Measurements from ENCODE around the gene TSR3. TPM values are rescaled to one million over a fixed set of nuclear protein-coding genes. Genes with fewer than 3 reads are reported as not detected.

TSR3 gene
- total RNA-seq, 1 donor from 2014 or later: 143 TPM

DNA sequence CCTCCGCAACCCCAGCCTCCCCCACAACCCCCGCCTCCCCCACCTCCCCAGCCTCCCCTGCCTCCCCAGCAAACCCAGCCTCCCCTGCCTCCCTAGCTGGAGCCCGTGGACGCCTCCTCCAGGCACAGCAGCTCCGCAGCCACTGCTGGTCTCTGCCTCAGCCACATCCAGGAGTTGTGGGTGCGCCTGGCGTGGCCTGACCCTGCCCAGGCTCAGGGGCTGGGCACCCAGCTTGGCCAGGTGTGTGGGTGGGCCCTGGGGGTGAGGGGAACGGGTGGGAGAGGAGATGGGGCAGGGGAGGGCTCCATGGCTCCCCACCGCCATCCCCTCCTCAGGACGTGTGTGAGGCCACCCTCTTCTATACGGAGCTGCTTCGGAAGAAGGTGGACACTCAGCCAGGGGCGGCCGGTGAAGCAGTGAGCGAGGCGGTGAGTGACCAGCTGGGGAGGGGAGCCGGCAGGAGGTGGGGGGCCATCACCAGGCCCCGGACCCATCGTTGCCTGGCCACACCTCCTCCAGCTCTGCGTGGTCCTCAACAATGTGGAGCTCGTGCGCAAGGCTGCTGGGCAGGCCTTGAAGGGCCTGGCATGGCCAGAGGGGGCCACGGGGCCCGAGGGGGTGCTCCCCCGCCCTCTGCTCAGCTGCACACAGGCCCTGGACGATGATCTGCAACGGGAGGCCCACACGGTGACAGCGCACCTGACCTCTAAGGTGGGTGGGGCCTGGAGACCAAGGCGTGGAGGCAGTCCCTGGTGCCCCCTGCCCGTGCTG lies 5.8 kb downstream of the TSR3 start:
- no peak overlapping the region for H3K4me3 ChIP-seq
- intact Hi-C loops (cut with DNase I): no loop called here
- TF ChIP-seq, protein P1, sequence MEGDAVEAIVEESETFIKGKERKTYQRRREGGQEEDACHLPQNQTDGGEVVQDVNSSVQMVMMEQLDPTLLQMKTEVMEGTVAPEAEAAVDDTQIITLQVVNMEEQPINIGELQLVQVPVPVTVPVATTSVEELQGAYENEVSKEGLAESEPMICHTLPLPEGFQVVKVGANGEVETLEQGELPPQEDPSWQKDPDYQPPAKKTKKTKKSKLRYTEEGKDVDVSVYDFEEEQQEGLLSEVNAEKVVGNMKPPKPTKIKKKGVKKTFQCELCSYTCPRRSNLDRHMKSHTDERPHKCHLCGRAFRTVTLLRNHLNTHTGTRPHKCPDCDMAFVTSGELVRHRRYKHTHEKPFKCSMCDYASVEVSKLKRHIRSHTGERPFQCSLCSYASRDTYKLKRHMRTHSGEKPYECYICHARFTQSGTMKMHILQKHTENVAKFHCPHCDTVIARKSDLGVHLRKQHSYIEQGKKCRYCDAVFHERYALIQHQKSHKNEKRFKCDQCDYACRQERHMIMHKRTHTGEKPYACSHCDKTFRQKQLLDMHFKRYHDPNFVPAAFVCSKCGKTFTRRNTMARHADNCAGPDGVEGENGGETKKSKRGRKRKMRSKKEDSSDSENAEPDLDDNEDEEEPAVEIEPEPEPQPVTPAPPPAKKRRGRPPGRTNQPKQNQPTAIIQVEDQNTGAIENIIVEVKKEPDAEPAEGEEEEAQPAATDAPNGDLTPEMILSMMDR (IDR thresholded peaks at IDR 0.05): no peak
- H3K27ac ChIP-seq: no peak overlapping the region
- no peak for DNase-seq (ENCODE audit: low spot score in 2 of 2)
- H3K36me3 ChIP-seq: peaks cover 11 to 27% of the 10 kb centered on the region in 2 donors
- H3K4me1 ChIP-seq: peaks cover 4 to 13% of the 10 kb centered on the region in 2 donors
- H3K27me3 ChIP-seq: no peaks in the 10 kb centered on the region
- no peaks in the 10 kb centered on the region for H3K9me3 ChIP-seq

DNA sequence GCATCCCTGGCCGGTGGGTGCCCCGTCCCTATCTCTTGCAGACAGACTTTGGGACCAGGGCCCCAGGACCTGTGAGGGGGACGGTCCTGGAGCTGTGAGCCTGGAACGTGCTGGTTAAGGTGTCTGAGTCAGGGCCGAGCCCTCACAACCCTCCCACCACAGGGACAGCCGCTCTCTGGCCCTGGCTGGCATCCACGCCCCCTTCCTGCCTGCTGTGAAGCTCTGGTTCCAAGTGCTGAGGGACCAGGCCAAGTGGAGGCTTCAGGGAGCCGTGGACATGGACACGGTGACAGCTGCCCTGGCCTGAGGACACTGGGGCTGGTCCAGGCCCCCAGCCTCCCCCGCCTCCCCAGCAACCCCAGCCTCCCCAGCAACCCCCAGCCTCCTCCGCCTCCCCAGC lies 6.6 kb downstream of the TSR3 start:
- no peak overlapping the region for H3K27ac ChIP-seq
- no peak overlapping the region for H3K4me3 ChIP-seq
- peaks cover 0 to 8% of the 10 kb centered on the region in 2 donors for H3K4me1 ChIP-seq
- TF ChIP-seq, protein P1 (IDR thresholded peaks at IDR 0.05): no peak
- DNase-seq (ENCODE audit: low spot score in 2 of 2): no peak
- intact Hi-C loops (cut with DNase I): no loop called here
- H3K27me3 ChIP-seq: no peaks in the 10 kb centered on the region
- H3K36me3 ChIP-seq: peaks cover 11 to 27% of the 10 kb centered on the region in 2 donors
- H3K9me3 ChIP-seq: no peaks in the 10 kb centered on the region

DNA sequence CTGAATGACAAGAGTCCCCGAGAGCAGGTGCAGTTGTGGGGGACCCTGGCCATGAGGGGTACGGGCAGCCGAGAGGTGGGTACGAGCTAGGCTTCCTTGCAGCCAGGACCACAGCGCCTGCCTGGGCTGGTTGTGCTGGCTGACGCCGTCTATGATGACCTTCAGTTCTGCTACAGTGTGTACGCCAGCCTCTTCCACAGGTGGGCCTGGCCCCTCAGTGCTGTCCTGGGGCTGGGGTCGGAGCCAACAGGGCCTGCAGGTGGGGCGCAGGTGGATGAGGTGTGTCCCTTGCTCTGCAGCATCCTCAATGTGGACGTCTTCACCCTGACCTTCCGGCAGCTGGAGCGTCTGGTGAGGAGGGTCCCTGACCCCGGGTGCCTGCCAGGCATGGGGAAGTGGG lies 7.2 kb downstream of the TSR3 start:
- Histone ChIP-seq H3K27me3 (no peaks in the 10 kb centered on the region), H3K9me3 (no peaks in the 10 kb centered on the region), H3K27ac (no peak overlapping the region), H3K36me3 (peaks cover 11 to 21% of the 10 kb centered on the region in 2 donors), H3K4me1 (peaks cover 0 to 8% of the 10 kb centered on the region in 2 donors), H3K4me3 (no peak overlapping the region)
- DNase-seq (ENCODE audit: low spot score in 2 of 2): no peak
- intact Hi-C loops (cut with DNase I): no loop called here
- TF ChIP-seq, protein P1 (IDR thresholded peaks at IDR 0.05): no peak

DNA sequence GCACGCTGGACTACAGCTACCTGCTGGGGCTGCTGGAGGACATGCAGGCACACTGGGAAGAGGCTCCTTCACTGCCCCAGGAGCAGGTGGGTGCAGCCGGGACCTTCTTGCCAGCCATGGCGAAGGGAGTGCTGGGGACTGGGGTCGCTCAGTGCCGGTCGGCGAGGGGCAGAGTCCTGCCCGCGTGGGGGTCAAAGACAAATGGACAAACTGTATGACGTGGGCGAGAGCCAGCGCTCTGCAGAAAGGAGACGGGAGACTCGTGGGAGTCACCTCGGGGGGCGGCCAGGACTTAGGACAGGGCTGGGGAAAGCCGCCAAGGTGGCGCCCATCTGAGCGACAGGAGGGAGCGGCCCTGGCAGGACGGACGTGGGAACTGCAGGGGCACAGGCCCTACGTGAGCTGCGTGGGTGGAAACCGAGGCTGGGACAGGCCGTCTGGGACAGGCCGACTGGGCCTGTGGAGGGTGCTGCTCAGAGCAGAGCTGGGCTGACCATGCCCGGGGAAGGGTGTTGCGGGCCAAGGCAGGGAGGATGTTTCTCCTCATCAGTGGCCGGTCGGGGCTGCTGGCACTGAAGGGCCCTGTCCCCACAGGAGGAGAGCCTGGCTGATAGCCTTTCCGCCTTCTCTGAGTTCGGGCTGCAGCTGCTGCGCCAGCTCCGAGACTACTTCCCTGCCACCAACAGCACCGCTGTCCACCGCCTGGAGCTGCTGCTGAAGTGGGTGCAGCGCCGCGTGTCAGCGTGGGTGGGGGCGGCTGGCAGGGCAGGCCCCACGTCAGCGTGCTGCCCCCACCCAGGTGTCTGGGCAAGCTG lies 8.0 kb downstream of the TSR3 start:
- Histone ChIP-seq H3K9me3 (no peaks in the 10 kb centered on the region), H3K36me3 (peaks cover 3 to 13% of the 10 kb centered on the region in 2 donors), H3K4me1 (peaks cover 0 to 8% of the 10 kb centered on the region in 2 donors), H3K4me3 (peak overlapping the region in 1 of 2 donors; percentile 23), H3K27ac (no peak overlapping the region), H3K27me3 (no peaks in the 10 kb centered on the region)
- intact Hi-C loops (cut with DNase I): no loop called here
- no peak for DNase-seq (ENCODE audit: low spot score in 2 of 2)
- TF ChIP-seq, protein P1 (IDR thresholded peaks at IDR 0.05): no peak

DNA sequence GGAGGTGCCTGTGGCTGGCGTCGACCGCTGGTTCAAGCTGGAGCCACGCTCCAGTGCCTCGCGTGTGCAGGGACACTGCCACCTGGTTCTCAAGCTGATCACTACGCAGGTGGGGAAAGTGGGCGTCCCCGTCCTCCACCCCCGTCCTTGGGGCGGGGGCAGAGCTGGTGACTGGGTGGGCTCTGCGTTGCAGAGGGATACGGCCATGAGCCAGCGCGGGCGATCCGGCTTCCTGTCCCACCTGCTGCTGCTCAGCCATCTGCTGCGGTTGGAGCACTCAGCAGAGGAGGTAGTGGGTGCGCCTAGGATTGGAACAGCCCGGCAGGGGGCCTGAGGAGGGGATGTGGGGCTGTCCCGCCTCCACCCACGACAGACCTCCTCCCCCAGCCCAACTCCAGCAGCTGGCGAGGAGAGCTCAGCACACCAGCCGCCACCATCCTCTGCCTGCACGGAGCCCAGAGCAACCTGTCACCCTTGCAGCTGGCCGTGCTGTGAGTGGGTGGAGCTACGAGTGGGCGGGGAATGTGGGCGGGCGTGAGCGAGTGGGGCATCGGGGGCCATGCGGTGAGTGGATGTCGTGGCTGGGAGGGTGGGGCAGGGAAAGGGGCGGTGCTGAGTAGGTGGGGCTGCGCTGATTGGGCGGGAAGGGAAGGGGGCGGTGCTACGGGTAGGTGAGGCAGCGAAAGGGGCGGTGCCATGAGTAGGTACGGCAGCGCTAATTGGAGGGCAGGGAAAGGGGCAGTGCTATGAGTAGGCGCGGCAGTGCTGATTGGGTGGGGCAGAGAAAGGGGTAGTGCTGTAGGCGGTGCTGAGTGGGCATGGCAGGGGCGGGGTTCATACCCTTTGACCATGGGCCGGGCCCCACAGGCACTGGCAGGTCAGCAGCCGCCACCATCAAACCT lies 8.9 kb downstream of the TSR3 start:
- Histone ChIP-seq H3K27me3 (no peaks in the 10 kb centered on the region), H3K36me3 (peaks cover 0 to 4% of the 10 kb centered on the region in 2 donors), H3K4me3 (peak overlapping the region in 1 of 2 donors; percentile 23), H3K4me1 (peaks cover 0 to 8% of the 10 kb centered on the region in 2 donors), H3K9me3 (no peaks in the 10 kb centered on the region), H3K27ac (no peak overlapping the region)
- DNase-seq (ENCODE audit: low spot score in 2 of 2): peak; percentile 76 to 91
- TF ChIP-seq, protein P1 (IDR thresholded peaks at IDR 0.05): no peak
- intact Hi-C loops (cut with DNase I): no loop called here

Measured in ascending aorta (tissue), 2 donors.